ENCODE data around the gene EPHB2. TPM values are rescaled to one million over a fixed set of nuclear protein-coding genes. Genes with fewer than 3 reads are reported as not detected.
A peak's percentile ranks its signal among the peaks of the same experiment; 100 is the strongest.

Gene EPHB2
- total RNA-seq, 1 donor from 2014 or later = 40.3 TPM

DNA sequence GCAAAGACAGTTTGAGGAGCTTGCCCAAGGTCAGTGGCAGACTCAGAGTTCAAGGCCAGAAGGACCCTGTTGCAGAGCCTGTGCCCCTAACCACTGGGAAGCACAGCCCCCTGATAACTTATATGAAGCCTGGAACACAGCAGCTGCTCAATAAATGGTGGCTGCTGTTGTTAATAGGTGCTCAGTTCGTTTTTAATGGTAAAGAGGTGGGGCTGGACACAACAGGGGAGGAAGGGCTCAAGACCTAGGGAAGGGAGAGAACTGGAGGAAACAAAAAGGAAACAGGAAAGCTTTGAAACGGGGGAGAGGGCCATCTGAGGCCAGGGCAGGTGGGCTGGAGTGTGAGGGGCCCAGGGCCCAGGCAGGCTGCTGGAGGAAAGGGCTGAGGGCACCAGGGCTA lies 136.6 kb downstream of the EPHB2 start:
- H3K9me3 Mint-ChIP-seq = no peaks in the 10 kb centered on the region
- no peaks in the 10 kb centered on the region for H3K36me3 Mint-ChIP-seq
- H3K4me1 Mint-ChIP-seq (ENCODE audit: unreplicated experiment) = peaks cover 56% of the 10 kb centered on the region

DNA sequence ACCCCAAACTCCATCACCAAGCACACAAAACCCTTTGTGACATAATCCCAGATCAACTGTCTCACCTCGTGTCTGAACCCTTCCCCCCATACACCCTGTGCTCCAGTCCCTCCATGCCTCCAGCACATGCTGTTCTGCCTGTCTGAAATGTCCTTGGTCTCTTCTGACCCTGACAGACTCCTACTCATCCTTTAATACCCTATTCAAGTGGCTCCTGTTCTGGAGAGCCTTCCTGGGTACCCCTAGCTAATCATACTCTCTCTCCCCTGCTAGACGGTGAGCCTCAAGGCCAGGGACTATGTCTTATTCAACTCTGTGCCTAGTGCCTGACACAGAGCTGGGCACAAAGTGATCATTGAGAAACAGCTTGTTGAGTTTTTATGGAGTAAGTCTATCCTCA lies 137.1 kb downstream of the EPHB2 start:
- Mint-ChIP-seq H3K4me3 (no peak overlapping the region), H3K9me3 (no peaks in the 10 kb centered on the region), H3K4me1 (ENCODE audit: unreplicated experiment) (peaks cover 56% of the 10 kb centered on the region), H3K36me3 (no peaks in the 10 kb centered on the region), H3K27me3 (no peaks in the 10 kb centered on the region), H3K27ac (no peak overlapping the region)
- TF ChIP-seq, protein P1, sequence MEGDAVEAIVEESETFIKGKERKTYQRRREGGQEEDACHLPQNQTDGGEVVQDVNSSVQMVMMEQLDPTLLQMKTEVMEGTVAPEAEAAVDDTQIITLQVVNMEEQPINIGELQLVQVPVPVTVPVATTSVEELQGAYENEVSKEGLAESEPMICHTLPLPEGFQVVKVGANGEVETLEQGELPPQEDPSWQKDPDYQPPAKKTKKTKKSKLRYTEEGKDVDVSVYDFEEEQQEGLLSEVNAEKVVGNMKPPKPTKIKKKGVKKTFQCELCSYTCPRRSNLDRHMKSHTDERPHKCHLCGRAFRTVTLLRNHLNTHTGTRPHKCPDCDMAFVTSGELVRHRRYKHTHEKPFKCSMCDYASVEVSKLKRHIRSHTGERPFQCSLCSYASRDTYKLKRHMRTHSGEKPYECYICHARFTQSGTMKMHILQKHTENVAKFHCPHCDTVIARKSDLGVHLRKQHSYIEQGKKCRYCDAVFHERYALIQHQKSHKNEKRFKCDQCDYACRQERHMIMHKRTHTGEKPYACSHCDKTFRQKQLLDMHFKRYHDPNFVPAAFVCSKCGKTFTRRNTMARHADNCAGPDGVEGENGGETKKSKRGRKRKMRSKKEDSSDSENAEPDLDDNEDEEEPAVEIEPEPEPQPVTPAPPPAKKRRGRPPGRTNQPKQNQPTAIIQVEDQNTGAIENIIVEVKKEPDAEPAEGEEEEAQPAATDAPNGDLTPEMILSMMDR (conservative IDR thresholded peaks at IDR 0.05) = no peak
- no peak for DNase-seq (ENCODE audit: extremely low spot score, unreplicated experiment)

More for the DNA sequence above, 136.6 kb downstream of the EPHB2 start:
- H3K4me3 Mint-ChIP-seq = peak overlapping the region; percentile 27
- TF ChIP-seq, protein P1 (conservative IDR thresholded peaks at IDR 0.05) = no peak
- no peak for DNase-seq (ENCODE audit: extremely low spot score, unreplicated experiment)
- no peak overlapping the region for H3K27ac Mint-ChIP-seq
- peaks cover 2% of the 10 kb centered on the region for H3K27me3 Mint-ChIP-seq

DNA sequence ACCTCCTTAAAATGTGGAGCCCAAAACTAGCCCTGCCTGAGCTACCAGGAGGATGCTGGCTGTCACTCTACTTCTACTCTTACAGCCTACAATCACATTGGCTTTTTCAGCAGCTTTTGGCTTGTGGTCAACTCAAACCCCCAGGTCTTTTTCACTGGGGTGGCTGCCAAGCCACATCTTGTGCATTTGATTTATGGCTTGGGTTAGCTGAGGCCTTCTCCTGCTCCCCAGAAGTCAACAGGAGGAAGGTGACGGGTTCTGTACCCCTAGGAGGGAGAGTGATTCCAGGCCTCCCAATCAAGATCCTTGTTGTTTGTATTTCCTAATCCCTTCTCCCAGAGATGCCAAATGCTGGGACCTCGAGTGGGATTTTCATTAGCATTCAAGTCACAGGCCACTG lies 137.8 kb downstream of the EPHB2 start:
- Mint-ChIP-seq H3K27ac (no peak overlapping the region), H3K4me3 (no peak overlapping the region), H3K36me3 (no peaks in the 10 kb centered on the region), H3K27me3 (no peaks in the 10 kb centered on the region), H3K4me1 (ENCODE audit: unreplicated experiment) (peaks cover 56% of the 10 kb centered on the region), H3K9me3 (no peaks in the 10 kb centered on the region)
- DNase-seq (ENCODE audit: extremely low spot score, unreplicated experiment) = no peak
- TF ChIP-seq, protein P1 (conservative IDR thresholded peaks at IDR 0.05) = no peak

DNA sequence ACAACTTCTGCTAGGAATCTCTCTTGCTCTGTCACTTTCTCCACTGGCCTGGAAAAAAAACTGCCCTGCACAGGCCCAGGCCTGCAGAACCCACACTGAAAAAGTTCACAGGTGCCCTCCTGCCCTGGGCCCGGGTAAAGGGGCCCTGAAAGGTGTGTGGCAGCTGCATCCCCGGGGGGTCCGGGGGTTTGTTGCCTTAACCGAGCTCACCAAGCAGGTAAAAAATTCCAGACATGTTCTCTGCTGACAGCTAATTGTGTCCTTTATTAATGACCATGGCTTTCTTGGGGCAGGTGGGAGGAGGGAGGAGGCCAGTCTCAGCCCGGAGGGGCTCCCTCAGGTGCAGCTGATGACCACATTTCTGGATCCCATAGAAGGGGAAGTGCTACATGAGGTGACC lies 139.1 kb downstream of the EPHB2 start:
- H3K36me3 Mint-ChIP-seq = no peaks in the 10 kb centered on the region
- H3K4me3 Mint-ChIP-seq = no peak overlapping the region
- TF ChIP-seq, protein P1 (conservative IDR thresholded peaks at IDR 0.05) = no peak
- no peaks in the 10 kb centered on the region for H3K27me3 Mint-ChIP-seq
- DNase-seq (ENCODE audit: extremely low spot score, unreplicated experiment) = no peak
- H3K9me3 Mint-ChIP-seq = no peaks in the 10 kb centered on the region
- peaks cover 56% of the 10 kb centered on the region for H3K4me1 Mint-ChIP-seq (ENCODE audit: unreplicated experiment)
- peak overlapping the region; percentile 10 for H3K27ac Mint-ChIP-seq

DNA sequence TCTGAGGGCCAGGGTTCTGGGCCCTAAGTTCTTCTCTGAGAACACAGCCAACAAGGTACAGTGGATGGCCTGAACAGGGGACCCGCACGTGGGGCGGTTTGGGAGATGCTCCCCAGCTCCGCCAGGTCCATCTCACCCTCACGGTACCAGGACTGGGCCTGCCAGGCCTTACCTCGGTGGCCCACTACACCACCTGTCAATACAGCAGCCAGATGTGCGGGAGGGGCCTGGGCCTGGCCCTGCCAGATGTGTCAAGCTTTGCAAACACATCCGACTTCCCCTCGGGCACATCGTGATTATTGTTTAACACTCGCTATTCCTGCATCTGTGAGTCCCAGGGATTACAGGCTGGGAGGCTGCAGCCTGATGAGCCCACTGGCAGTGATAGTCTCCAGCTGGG lies 139.6 kb downstream of the EPHB2 start:
- Mint-ChIP-seq H3K27ac (peak overlapping the region; percentile 4), H3K36me3 (no peaks in the 10 kb centered on the region), H3K4me1 (ENCODE audit: unreplicated experiment) (peaks cover 53% of the 10 kb centered on the region), H3K4me3 (peak overlapping the region; percentile 50), H3K27me3 (no peaks in the 10 kb centered on the region), H3K9me3 (no peaks in the 10 kb centered on the region)
- TF ChIP-seq, protein P1 (conservative IDR thresholded peaks at IDR 0.05) = no peak
- no peak for DNase-seq (ENCODE audit: extremely low spot score, unreplicated experiment)

DNA sequence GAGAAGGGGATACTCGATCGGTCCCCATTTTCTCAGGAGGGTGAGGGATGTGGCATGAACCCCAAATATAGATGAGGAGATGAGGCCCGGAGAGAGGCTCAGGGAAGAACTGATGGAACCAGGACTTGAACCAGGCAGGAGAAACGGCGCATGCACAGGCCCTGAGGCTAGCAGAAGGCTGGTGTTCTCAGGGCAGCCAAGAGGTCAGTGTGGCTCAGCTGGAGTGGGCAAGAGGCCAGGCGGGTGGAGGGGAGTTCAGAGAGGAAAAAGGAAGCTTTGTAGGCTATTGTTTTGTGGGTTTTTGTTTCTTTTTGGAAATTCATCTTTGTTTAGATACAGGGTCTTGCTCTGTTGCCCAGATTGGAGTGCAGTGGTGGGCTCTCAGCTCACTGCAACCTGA lies 140.0 kb downstream of the EPHB2 start:
- H3K4me1 Mint-ChIP-seq (ENCODE audit: unreplicated experiment) = peaks cover 49% of the 10 kb centered on the region
- H3K36me3 Mint-ChIP-seq = peaks cover 3% of the 10 kb centered on the region
- DNase-seq (ENCODE audit: extremely low spot score, unreplicated experiment) = no peak
- H3K27ac Mint-ChIP-seq = peak overlapping the region; percentile 4
- peak overlapping the region; percentile 50 for H3K4me3 Mint-ChIP-seq
- no peaks in the 10 kb centered on the region for H3K9me3 Mint-ChIP-seq
- TF ChIP-seq, protein P1 (conservative IDR thresholded peaks at IDR 0.05) = no peak
- H3K27me3 Mint-ChIP-seq = no peaks in the 10 kb centered on the region

All from type B pancreatic cell (in vitro differentiated cells).